HFFc6 (cell line): ENCODE results near the gene SHB. TPM values are rescaled to one million over a fixed set of nuclear protein-coding genes. Genes with fewer than 3 reads are reported as not detected.
A peak's percentile ranks its signal among the peaks of the same experiment; 100 is the strongest.

ENCODE experiments used
- DNase-seq: peaks from one replicate; pipeline ENCODE4 v3.0.0-alpha.2; 2018
- H3K27ac Mint-ChIP-seq: 2 replicates; pipeline ENCODE4 v1.8.0; 2020; ENCODE audit warnings: mild to moderate bottlenecking, mixed read lengths
- H3K27me3 Mint-ChIP-seq: 2 replicates; pipeline ENCODE4 v1.8.0; 2021; ENCODE audit warnings: mild to moderate bottlenecking, moderate library complexity, mixed read lengths; ENCODE audit not compliant: insufficient read depth
- H3K36me3 Mint-ChIP-seq: 2 replicates; pipeline ENCODE4 v1.8.0; 2021; ENCODE audit warnings: low read depth, mixed read lengths
- H3K4me1 Mint-ChIP-seq: 2 replicates; pipeline ENCODE4 v1.8.0; 2020; ENCODE audit warnings: low read depth, mixed read lengths
- H3K4me3 Mint-ChIP-seq: 2 replicates; pipeline ENCODE4 v1.8.0; 2020; ENCODE audit warnings: mild to moderate bottlenecking, moderate library complexity, mixed read lengths
- H3K9me3 Mint-ChIP-seq: 2 replicates; pipeline ENCODE4 v1.8.0; 2020; ENCODE audit warnings: mild to moderate bottlenecking, mixed read lengths
- total RNA-seq, 6 experiments: library from RNA; stranded (reverse); fragmentation: NEBNext Ultra II Directional; extraction: Animal tissue kit (Norgen Biotek cat#: 25700); gene quantifications; 2 replicates in 1 of 6; 3 replicates in 5 of 6; pipeline ENCODE4 v1.2.3, GENCODE V29; 2021
- TF ChIP-seq, protein P1 (sequence below): fragments of 200-600 bp; sonication (generic); IDR thresholded peaks from 2 replicates; pipeline ENCODE4 v1.5.0; 2021; ENCODE audit warnings: antibody characterized with exemption, mild to moderate bottlenecking

SHB gene
- total RNA-seq, 6 experiments from 2014 or later, result 26.8 to 29.8 (median 28.6) TPM

- H3K9me3 Mint-ChIP-seq, result no peaks in the 10 kb centered on the region
- H3K4me1 Mint-ChIP-seq, result peaks cover 18% of the 10 kb centered on the region
- H3K27ac Mint-ChIP-seq, result no peak overlapping the region
- H3K4me3 Mint-ChIP-seq, result no peak overlapping the region
- no peak for DNase-seq
- no peaks in the 10 kb centered on the region for H3K36me3 Mint-ChIP-seq
- TF ChIP-seq, protein P1, sequence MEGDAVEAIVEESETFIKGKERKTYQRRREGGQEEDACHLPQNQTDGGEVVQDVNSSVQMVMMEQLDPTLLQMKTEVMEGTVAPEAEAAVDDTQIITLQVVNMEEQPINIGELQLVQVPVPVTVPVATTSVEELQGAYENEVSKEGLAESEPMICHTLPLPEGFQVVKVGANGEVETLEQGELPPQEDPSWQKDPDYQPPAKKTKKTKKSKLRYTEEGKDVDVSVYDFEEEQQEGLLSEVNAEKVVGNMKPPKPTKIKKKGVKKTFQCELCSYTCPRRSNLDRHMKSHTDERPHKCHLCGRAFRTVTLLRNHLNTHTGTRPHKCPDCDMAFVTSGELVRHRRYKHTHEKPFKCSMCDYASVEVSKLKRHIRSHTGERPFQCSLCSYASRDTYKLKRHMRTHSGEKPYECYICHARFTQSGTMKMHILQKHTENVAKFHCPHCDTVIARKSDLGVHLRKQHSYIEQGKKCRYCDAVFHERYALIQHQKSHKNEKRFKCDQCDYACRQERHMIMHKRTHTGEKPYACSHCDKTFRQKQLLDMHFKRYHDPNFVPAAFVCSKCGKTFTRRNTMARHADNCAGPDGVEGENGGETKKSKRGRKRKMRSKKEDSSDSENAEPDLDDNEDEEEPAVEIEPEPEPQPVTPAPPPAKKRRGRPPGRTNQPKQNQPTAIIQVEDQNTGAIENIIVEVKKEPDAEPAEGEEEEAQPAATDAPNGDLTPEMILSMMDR, result no peak
- peaks cover 7% of the 10 kb centered on the region for H3K27me3 Mint-ChIP-seq
Observed at GRCh38 chr9:37922363-37923117, 146.5 kb downstream of the SHB start.

- Mint-ChIP-seq H3K4me3 (no peak overlapping the region), H3K27me3 (peaks cover 9% of the 10 kb centered on the region), H3K36me3 (no peaks in the 10 kb centered on the region), H3K27ac (0 out of 2 replicates have a peak overlapping the region, but pooled peaks have one; percentile 24), H3K4me1 (peaks cover 14% of the 10 kb centered on the region), H3K9me3 (no peaks in the 10 kb centered on the region)
- TF ChIP-seq, protein P1, result no peak
- no peak for DNase-seq
Observed at GRCh38 chr9:37921546-37922300, 147.3 kb downstream of the SHB start.

GRCh38 chr9:37921168-37921510 lies 147.9 kb downstream of the SHB start:
- DNase-seq, result no peak
- H3K27me3 Mint-ChIP-seq, result peaks cover 10% of the 10 kb centered on the region
- TF ChIP-seq, protein P1, result no peak
- no peak overlapping the region; the same call in 1 of the 2 replicates for H3K27ac Mint-ChIP-seq
- no peak overlapping the region for H3K4me3 Mint-ChIP-seq
- no peaks in the 10 kb centered on the region for H3K9me3 Mint-ChIP-seq
- H3K36me3 Mint-ChIP-seq, result no peaks in the 10 kb centered on the region
- peaks cover 9% of the 10 kb centered on the region for H3K4me1 Mint-ChIP-seq

GRCh38 chr9:37920471-37921167 lies 148.4 kb downstream of the SHB start:
- no peaks in the 10 kb centered on the region for H3K36me3 Mint-ChIP-seq
- H3K4me1 Mint-ChIP-seq, result peaks cover 3% of the 10 kb centered on the region
- no peaks in the 10 kb centered on the region for H3K9me3 Mint-ChIP-seq
- H3K27me3 Mint-ChIP-seq, result peaks cover 11% of the 10 kb centered on the region
- no peak overlapping the region for H3K4me3 Mint-ChIP-seq
- no peak for DNase-seq
- H3K27ac Mint-ChIP-seq, result no peak overlapping the region; the same call in 1 of the 2 replicates
- TF ChIP-seq, protein P1, result no peak

DNA sequence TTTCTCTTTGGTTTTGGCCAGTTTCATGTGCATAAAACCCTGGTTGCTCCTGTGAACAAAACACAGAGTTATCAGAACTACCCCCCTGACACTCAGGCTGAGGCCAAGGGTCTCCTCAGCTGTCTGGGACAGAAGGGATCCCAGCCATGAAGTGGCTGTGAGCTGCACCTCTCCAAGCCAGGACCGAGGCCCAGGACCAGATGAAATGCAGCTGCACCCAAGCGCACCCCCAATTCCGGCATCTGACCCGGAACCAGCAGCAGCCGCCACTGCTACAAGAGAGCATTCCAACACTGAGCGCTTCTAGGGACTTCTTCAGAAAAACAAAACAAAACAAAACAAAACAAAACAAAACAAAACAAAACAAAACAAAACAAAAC lies 149.1 kb downstream of the SHB start:
- Mint-ChIP-seq H3K27ac (no peak overlapping the region), H3K4me1 (no peaks in the 10 kb centered on the region), H3K36me3 (no peaks in the 10 kb centered on the region), H3K4me3 (no peak overlapping the region), H3K9me3 (no peaks in the 10 kb centered on the region), H3K27me3 (peaks cover 11% of the 10 kb centered on the region)
- TF ChIP-seq, protein P1, result no peak
- DNase-seq, result no peak
